Psoas muscle (tissue), 8 donors: ENCODE data around the gene SULF2. TPM values are rescaled to one million over a fixed set of nuclear protein-coding genes. Genes with fewer than 3 reads are reported as not detected.

ENCODE experiments used
- ATAC-seq, 4 donors: fragments of 200-7000 bp; cut with Tn5 transposase; one replicate each; pipeline ENCODE4 v1.9.1; 2020; ENCODE audit warnings: moderate library complexity in 3 of 4, mild to moderate bottlenecking in 2 of 4
- DNase-seq, 2 donors: peaks; one replicate each; pipeline ENCODE4 v3.0.0-alpha.2; 2020
- H3K27ac ChIP-seq: fragments of 200-600 bp; one replicate; pipeline ENCODE4 v1.8.0; 2022
- H3K27me3 ChIP-seq, 3 donors: fragments of 200-600 bp in 1 of 3; one replicate each; pipeline versions ENCODE4 v1.6.1 to v1.8.0; 2013 to 2022; ENCODE audit warnings: low read length in 2 of 3, mild to moderate bottlenecking in 2 of 3, moderate library complexity in 1 of 3; ENCODE audit not compliant: insufficient read depth in 3 of 3
- H3K36me3 ChIP-seq, 2 donors: fragments of 200-600 bp in 1 of 2; one replicate each; pipeline versions ENCODE4 v1.6.1 to v1.8.0; 2013 to 2022; ENCODE audit warnings: low read depth in 1 of 2, mild to moderate bottlenecking in 1 of 2, moderate library complexity in 1 of 2; ENCODE audit not compliant: insufficient read depth in 1 of 2
- H3K4me1 ChIP-seq: fragments of 200-600 bp; one replicate; pipeline ENCODE4 v1.8.0; 2022
- H3K4me3 ChIP-seq: fragments of 200-600 bp; one replicate; pipeline ENCODE4 v1.8.0; 2022; ENCODE audit warnings: mild to moderate bottlenecking
- H3K9me3 ChIP-seq: fragments of 200-600 bp; one replicate; pipeline ENCODE4 v1.8.0; 2022
- CTCF ChIP-seq: fragments of 200-600 bp; IDR thresholded peaks from one replicate; pipeline ENCODE4 v1.8.0; 2022; ENCODE audit warnings: antibody characterized with exemption
- WGBS, 3 donors: extraction: QIAGEN DNeasy Blood & Tissue Kit; methylation state at CpG; one replicate each; pipeline versions ENCODE4 v1.1.6 to v1.1.7; 2013; 5-methylcytosine and 5-hydroxymethylcytosine counted together
- intact Hi-C, 2 donors: fragments of 100-400 bp; cut with DNase I; formaldehyde crosslinking; loops; one replicate each; pipeline versions ENCODE4 v1.11.0 to v1.14.2; 2022
- polyA plus RNA-seq, 3 donors: library from polyadenylated mRNA; stranded (reverse); fragments of 200-250 nt; gene quantifications; one replicate each; pipeline ENCODE4 v1.2.3, GENCODE V29; 2013
- total RNA-seq, 4 donors: library from RNA; stranded (reverse); fragmentation: NEBNext Ultra II Directional in 2 of 4; extraction: Animal tissue kit (Norgen Biotek cat#: 25700) in 2 of 4; gene quantifications; one replicate each; pipeline versions ENCODE4 v1.2.1 to v1.2.4, GENCODE V29; 2021 to 2023
- donor health status: healthy with polysubstance abuse.
- donor health status: DM: no; HTN: no; CAD: no; lungs with moderate emphysema.
- donor health status: Bipolar disorder and iron deficiency.
- donor health status: healthy.
- donor health status: DM: yes; HTN: yes; CAD: no.
- donor health status: DM: no; HTN: no; CAD: no.
- donor health status: DM: no; HTN: no; CAD: no.
- donor health status: DM: yes; HTN: yes; CAD: no.

SULF2 gene
- total and polyA plus RNA-seq, 7 donors, result 5.3 to 23.3 (median 11.6) TPM

DNA sequence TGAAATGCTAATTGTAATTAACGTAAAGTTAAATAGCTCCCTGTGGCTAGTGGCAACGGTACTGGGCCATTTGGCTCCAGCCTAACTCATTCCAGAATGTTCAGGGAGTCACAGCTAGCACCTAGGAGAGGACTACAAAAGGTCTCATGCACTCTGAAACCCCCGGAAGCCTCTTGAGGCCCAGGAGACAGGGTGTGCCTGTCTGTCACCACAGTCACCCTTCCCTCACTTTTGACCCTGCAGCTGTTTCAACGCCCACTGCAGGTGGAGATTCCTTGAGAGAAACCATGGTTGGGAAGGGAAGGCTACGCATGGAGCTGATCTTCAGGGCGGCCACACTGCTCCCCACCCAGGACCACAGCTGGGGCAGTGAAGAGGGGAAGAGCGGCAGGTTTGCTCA lies 58.6 kb downstream of the SULF2 start:
- 82 to 91% (median 86%) methylated on average over 7 of the region's 7 CpGs for WGBS, 3 donors
- H3K27ac ChIP-seq, result no peak overlapping the region
- intact Hi-C loops, result no loop called here

GRCh38 chr20:47725248-47725973 lies 59.9 kb downstream of the SULF2 start:
- Histone ChIP-seq H3K9me3 (no peaks in the 10 kb centered on the region), H3K36me3 (no peaks in the 10 kb centered on the region), H3K27me3 (peaks cover 0 to 1% (median 0%) of the 10 kb centered on the region in 3 donors), H3K27ac (no peak overlapping the region), H3K4me3 (no peak overlapping the region), H3K4me1 (no peaks in the 10 kb centered on the region)
- DNase-seq (peak; percentile 50 to 71), ATAC-seq (peak in 1 of 4 donors; percentile 41)
- 54 to 57% (median 56%) methylated on average over 18 of the region's 18 CpGs for WGBS, 3 donors
- intact Hi-C loops, result no loop called here
- TF ChIP-seq CTCF, result peak; percentile 56

More for the DNA sequence above, 58.6 kb downstream of the SULF2 start:
- H3K27me3 ChIP-seq, result peaks cover 0 to 1% (median 0%) of the 10 kb centered on the region in 3 donors
- no peaks in the 10 kb centered on the region for H3K4me1 ChIP-seq
- ATAC-seq (no peak), DNase-seq (no peak)
- H3K4me3 ChIP-seq, result no peak overlapping the region
- H3K9me3 ChIP-seq, result no peaks in the 10 kb centered on the region
- TF ChIP-seq CTCF, result no peak
- H3K36me3 ChIP-seq, result no peaks in the 10 kb centered on the region

GRCh38 chr20:47724910-47725247 lies 60.4 kb downstream of the SULF2 start:
- no peak for TF ChIP-seq CTCF
- Histone ChIP-seq H3K27ac (no peak overlapping the region), H3K36me3 (no peaks in the 10 kb centered on the region), H3K27me3 (peaks cover 0 to 1% (median 0%) of the 10 kb centered on the region in 3 donors), H3K4me1 (no peaks in the 10 kb centered on the region), H3K9me3 (no peaks in the 10 kb centered on the region), H3K4me3 (no peak overlapping the region)
- intact Hi-C loops, result no loop called here
- ATAC-seq, result no peak
- WGBS, 3 donors, result 83 to 88% (median 88%) methylated on average over 5 of the region's 5 CpGs
- no peak for DNase-seq

GRCh38 chr20:47724396-47724795 lies 60.9 kb downstream of the SULF2 start:
- H3K4me1 ChIP-seq, result no peaks in the 10 kb centered on the region
- ATAC-seq, result no peak
- intact Hi-C loops, result no loop called here
- H3K36me3 ChIP-seq, result no peaks in the 10 kb centered on the region
- no peaks in the 10 kb centered on the region for H3K9me3 ChIP-seq
- H3K4me3 ChIP-seq, result no peak overlapping the region
- 74 to 83% (median 80%) methylated on average over 6 of the region's 6 CpGs for WGBS, 3 donors
- no peak overlapping the region for H3K27ac ChIP-seq
- no peak for TF ChIP-seq CTCF
- no peak for DNase-seq
- no peaks in the 10 kb centered on the region for H3K27me3 ChIP-seq

- Histone ChIP-seq H3K27ac (no peak overlapping the region), H3K36me3 (no peaks in the 10 kb centered on the region), H3K4me3 (no peak overlapping the region), H3K27me3 (no peaks in the 10 kb centered on the region), H3K4me1 (no peaks in the 10 kb centered on the region), H3K9me3 (no peaks in the 10 kb centered on the region)
- WGBS, 3 donors, result 82 to 86% (median 83%) methylated on average over 11 of the region's 11 CpGs
- intact Hi-C loops, result no loop called here
- ATAC-seq (no peak), DNase-seq (no peak)
- TF ChIP-seq CTCF, result no peak
These were observed 62.0 kb downstream of the SULF2 start for GRCh38 chr20:47723322-47723721.
